GM10847 (cell line): Measurements from ENCODE around the gene MAP4K3.

Source experiments
- POLR2A ChIP-seq: IDR thresholded peaks from 2 replicates; pipeline ENCODE4 v1.6.1; 2011; ENCODE audit not compliant: insufficient read length; ENCODE audit errors: extremely low read depth

MAP4K3 gene

GRCh38 chr2:39405364-39405763 is 31.7 kb downstream of the MAP4K3 start:
- no peak for TF ChIP-seq POLR2A

DNA sequence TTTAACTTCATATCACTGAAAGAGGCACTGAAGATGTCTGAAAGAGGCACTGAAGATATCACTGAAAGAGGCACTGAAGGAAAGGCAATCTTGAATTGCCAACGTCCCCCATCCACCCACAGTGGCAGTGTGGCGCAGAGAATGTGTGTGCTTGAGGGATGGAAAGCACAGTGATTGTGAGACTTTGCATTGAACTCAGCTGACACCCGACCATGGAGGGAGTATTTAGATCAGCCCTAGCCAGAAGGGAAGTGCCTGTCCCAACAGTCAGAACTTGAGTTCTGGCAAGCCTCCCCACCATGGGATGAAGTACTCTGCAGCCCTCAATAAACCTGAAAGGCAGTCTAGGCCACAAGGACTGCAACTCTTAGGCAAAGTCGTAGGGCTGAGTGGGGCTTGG is 33.8 kb downstream of the MAP4K3 start:
- TF ChIP-seq POLR2A = no peak

- no peak for TF ChIP-seq POLR2A
Observed at GRCh38 chr2:39401319-39401718, 35.8 kb downstream of the MAP4K3 start.

DNA sequence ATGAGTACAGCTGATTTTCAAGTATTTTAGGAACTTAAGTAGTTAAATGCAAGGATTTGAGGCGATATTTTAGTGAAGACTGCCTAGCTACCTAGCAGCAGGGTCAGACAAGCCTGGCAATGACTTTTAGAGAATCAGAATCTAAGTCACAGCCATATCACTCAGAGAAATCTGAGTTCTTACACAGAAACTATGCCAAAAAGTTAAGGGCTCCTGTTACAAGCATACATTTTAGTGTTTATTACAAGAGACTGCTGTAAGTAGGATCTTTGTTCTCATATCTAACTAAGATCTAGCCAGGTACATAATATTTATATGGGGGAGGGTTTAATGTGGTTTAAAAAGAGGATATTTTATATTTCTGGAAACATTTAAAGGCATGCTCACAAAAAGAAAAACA is 37.5 kb downstream of the MAP4K3 start:
- no peak for TF ChIP-seq POLR2A

- no peak for TF ChIP-seq POLR2A
Observed at GRCh38 chr2:39395313-39395712, 41.8 kb downstream of the MAP4K3 start.

DNA sequence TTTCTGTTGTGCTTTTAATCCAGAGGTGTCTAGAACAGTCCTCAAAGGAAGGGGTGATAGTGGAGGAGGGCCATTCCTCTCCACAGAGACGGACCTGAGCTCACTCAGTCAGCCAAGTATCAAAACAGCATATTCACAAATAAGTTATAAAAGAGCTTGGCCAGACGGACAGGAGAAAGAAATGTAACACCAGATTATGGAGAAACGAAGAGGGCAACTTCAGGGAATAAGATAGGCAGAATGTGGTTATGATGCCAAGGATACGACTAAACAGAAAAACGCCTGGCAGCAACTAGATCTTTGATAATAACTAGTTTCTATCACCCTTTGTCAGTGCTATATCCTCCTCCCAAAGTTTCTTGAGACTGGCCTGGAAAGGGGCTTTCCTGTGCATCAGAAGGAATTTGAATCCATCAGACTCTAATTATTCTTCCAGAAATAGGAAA is 42.5 kb downstream of the MAP4K3 start:
- TF ChIP-seq POLR2A = no peak

DNA sequence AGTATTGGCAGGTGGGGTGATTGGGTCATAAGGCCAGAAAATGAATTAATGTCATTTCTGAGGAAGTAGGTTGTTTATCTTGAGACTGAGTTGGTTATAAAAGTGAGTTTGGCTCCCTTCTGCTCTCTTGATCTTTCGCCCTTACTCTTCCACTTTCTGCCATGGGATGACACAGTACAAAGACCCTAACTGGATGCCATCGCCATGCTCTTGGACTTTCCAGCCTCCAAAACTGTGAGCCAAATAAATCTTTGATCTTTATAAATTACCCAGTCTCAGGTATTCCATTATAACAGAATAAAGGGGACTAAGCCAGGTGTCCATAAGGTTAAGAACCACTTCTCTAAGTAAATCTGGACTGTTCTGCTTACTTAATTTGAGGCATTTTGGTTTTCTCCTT is 44.4 kb downstream of the MAP4K3 start:
- no peak for TF ChIP-seq POLR2A

DNA sequence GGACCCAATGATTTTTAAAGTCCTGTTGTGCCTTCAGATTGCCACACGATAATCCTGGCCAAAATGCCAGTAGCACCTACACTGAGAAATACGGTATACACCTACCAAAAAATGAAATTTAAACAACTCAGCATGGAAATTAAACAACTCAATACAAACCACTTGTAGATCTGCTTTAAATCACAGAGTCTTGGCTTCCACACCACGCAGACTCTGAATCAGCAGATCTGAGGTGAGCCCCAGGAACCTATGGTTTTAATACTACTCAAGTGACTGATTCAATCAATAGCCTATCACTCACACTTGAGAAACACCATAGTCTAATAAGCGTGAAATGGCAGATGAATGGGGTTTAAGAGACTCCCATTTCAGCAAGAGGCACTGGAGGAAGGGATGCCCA is 46.9 kb downstream of the MAP4K3 start:
- no peak for TF ChIP-seq POLR2A

DNA sequence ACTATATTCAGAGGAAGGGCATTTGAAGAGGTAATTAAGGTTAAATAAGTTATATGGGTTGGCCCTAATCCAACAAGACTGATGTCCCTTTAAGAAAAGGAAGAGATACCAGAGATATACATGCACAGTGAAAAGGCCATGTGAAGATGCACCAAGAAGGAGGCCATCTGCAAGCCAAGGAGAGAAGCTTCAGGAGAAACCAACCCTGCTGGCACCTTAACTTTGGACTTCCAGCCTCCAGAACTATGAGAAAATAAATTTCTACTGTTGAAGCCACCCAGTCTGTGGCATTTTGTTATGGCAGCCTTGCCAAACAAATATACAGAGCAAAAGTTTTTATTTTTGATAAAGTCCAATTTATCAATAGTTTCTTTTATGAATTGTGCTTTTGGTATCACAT is 51.0 kb downstream of the MAP4K3 start:
- no peak for TF ChIP-seq POLR2A

DNA sequence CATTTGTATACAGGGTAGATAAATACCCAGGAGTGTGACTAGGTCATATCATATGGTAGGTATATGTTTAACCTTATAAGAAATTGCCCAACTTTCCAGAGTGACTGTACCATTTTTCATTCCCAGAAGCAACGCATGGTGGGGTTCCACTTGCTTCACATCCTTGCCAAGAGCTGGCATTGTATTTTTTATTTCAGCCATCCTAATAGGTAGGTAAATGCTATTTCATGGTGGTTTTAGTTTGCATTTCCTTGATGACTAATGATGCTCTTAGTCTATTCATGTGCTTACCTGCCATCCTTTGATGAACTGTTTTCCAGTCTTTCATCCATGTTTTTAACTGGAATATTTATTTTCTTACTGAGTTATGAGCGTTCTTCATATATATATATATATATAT is 51.9 kb downstream of the MAP4K3 start:
- no peak for TF ChIP-seq POLR2A

GRCh38 chr2:39383146-39383545 is 53.9 kb downstream of the MAP4K3 start:
- no peak for TF ChIP-seq POLR2A

- TF ChIP-seq POLR2A = no peak
Observed at GRCh38 chr2:39381653-39382052, 55.4 kb downstream of the MAP4K3 start.

- no peak for TF ChIP-seq POLR2A
Observed at GRCh38 chr2:39380525-39381150, 56.4 kb downstream of the MAP4K3 start.

DNA sequence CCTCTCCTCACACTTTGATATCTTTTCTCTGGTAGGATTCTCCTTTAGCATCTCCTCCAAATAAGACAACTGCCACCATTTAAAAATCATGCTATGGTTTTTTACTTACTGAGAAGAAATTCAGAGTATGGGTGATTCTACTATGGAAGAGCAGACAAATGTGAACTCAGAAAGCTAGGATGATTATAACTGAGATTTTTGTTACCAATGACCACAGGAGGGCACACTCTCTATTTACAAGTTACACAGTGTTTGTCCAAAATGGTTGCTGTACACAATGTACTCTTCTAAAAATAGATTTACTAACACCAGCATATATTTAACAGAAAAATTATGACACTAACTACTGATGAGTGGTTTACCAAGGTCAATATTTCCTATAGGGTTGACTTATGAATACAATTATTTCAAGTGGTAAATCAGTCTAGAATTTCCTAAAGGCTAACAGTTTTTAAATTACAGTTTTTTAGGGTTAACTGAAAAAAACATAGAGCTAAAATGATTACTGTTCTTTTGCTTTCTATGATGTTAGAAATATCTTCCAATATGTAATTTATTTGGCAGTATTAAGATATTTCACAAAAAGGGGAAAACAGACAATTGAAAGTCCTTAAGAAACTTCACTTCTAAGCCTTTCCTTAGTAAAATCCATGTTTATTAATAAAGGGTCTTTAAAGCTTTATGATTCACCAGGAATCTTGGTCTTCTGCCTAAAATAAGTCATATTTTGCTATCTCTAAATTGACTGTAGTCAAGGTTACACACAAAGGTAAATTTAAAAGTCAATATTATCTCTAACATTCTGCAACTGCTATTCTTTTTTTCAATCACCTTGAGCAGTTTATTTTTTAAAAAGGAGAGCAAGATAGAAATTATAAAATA is 57.2 kb downstream of the MAP4K3 start:
- TF ChIP-seq POLR2A = no peak

DNA sequence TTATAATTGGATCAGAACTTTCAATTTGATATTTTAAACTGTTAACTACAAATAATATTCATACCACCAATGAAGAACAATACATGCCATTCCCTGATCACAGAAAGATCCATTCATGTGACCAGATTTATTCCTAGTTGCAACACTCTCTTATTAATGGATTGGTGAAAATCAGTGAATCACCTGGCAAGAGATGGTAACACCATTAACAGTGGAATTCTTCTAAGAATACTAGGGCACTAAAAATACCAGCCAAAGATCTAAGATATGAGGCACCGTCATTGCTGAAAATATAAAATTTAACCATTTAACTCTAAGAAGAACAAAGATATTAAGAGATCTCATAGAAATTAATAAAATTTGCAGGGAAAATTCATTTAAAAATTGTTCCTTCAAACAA is 58.1 kb downstream of the MAP4K3 start:
- TF ChIP-seq POLR2A = no peak

DNA sequence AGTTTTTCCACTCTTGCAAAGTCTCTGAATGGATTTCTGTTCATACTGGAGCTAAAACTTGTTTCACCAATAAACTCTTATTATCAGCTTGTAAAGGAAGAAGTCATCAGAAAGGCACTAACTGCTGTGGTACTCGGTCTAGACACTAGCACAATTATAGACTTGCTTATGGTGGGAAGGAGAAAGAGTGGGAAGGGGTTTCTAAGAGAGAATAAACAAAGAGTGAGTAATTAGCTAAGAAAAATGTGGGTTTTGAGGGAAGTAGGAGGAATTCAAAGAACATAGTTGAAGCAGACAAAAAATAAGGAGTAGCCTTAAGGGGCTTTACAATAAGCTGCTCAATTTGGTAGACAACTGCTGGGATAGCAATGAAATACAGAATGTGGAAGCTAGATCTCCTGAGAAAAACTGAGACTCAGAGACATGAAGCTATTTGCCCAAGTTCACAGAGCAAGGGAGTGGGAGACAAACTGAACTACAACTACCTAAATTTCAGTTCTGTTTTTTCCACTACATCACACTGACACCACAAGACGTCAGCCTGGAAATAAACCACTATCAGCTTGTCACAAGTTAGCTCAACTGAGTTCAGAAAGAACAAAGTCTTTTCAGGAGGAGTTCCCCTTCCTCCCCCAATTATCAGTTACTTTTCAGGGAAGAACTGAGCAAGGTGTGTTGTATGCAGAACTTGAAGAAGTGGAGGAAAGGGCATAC is 59.7 kb downstream of the MAP4K3 start:
- no peak for TF ChIP-seq POLR2A
